Measurements from ENCODE around the gene NBEAL1. TPM values are rescaled to one million over a fixed set of nuclear protein-coding genes. Genes with fewer than 3 reads are reported as not detected.
A peak's percentile ranks its signal among the peaks of the same experiment; 100 is the strongest.

Gene NBEAL1
- total and polyA plus RNA-seq, 8 donors: 4.2 to 158 (median 70.3) TPM

DNA sequence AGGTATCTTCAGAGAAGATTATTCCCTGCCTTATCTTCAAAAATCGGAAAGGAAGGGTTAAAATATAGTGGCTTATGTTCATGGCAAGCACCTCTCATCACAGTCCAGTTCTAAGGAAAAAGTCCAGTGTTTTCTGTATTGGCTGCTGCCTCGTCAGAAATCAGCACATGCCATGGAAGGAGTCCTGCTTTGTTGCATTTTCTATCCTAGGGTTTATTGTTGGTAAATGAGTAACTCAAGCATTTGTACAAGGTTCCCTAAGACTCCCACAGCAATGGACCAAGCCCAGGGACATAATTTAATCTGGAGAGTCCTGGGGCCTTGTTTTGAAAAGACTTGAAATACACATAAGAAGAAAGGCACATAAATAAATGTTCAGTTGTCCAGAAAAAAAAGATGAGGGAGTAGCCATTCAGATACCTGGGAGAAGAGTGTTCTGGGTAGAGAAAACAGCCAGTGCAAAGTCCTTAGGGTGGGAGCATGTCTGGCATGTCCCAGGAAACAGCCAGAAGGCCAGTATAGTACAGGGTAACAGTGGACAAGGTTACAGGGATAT, 26.4 kb downstream of the NBEAL1 start:
- peak in 1 of 2 donors; percentile 36 for DNase-seq

DNA sequence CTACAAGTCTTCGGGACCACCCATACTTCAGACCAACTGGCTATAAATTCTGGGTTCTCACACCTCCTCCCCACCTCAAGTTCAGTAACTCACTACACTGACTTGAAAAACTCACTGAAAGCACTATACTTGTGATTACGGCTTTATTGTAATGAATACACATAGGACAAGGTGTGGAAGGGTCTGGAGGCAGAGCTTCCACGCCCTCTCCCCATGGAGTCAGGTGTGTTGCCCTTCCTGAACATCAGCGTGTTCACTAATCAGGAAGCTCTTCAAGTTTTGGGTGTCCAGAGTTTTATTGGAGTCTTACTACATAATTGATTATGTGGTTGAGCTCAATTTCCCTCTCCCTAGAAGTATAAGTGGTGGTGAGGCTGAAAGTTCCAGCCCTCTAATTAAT, 27.5 kb downstream of the NBEAL1 start:
- 94 to 97% (median 97%) methylated on average over 4 of the region's 4 CpGs for WGBS, 5 donors
- no peaks in the 10 kb centered on the region for H3K27me3 ChIP-seq

More for the DNA sequence above, 26.4 kb downstream of the NBEAL1 start:
- Histone ChIP-seq H3K27ac (no peak overlapping the region), H3K4me1 (peaks cover 16 to 35% (median 28%) of the 10 kb centered on the region in 4 donors), H3K4me3 (no peak overlapping the region), H3K9me3 (no peaks in the 10 kb centered on the region), H3K36me3 (peaks cover 0 to 28% (median 21%) of the 10 kb centered on the region in 4 donors), H3K27me3 (no peaks in the 10 kb centered on the region)
- 50 to 62% (median 52%) methylated on average over 2 of the region's 2 CpGs for WGBS, 5 donors
- intact Hi-C loops (cut with DNase I; ENCODE audit: low total_unique reads): no loop called here
- no peak for TF ChIP-seq POLR2AphosphoS5 (IDR thresholded peaks at IDR 0.05)
- TF ChIP-seq, protein P1, sequence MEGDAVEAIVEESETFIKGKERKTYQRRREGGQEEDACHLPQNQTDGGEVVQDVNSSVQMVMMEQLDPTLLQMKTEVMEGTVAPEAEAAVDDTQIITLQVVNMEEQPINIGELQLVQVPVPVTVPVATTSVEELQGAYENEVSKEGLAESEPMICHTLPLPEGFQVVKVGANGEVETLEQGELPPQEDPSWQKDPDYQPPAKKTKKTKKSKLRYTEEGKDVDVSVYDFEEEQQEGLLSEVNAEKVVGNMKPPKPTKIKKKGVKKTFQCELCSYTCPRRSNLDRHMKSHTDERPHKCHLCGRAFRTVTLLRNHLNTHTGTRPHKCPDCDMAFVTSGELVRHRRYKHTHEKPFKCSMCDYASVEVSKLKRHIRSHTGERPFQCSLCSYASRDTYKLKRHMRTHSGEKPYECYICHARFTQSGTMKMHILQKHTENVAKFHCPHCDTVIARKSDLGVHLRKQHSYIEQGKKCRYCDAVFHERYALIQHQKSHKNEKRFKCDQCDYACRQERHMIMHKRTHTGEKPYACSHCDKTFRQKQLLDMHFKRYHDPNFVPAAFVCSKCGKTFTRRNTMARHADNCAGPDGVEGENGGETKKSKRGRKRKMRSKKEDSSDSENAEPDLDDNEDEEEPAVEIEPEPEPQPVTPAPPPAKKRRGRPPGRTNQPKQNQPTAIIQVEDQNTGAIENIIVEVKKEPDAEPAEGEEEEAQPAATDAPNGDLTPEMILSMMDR (IDR thresholded peaks at IDR 0.05): no peak
- TF ChIP-seq EP300 (IDR thresholded peaks at IDR 0.05): no peak
- TF ChIP-seq POLR2A (IDR thresholded peaks at IDR 0.05): no peak

DNA sequence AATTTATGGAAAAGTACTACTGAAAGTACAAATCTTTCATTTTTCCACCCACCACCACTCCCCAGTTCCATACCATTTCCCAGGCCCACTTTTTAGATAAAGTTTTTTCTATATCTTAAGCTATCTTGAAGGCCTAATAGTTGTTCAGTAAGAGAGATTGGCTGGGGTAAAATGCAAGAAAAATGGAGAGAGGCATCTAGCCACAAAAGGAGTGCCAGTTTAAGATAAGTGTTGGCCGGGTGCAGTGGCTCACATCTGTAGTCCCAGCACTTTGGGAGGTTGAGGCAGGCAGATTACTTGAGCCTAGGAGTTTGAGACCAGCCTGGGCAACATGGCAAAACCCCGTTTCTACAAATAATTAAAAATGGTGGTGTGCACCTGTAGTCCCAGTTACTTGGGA, 28.6 kb downstream of the NBEAL1 start:
- no peaks in the 10 kb centered on the region for H3K27me3 ChIP-seq
- H3K36me3 ChIP-seq: peaks cover 0 to 47% (median 36%) of the 10 kb centered on the region in 4 donors
- H3K27ac ChIP-seq: no peak overlapping the region
- intact Hi-C loops (cut with DNase I; ENCODE audit: low total_unique reads): no loop called here
- no peak for DNase-seq
- no peak overlapping the region for H3K4me3 ChIP-seq
- TF ChIP-seq POLR2A (IDR thresholded peaks at IDR 0.05) (no peak), POLR2AphosphoS5 (IDR thresholded peaks at IDR 0.05) (no peak), EP300 (IDR thresholded peaks at IDR 0.05) (no peak)
- TF ChIP-seq, protein P1 (IDR thresholded peaks at IDR 0.05): no peak
- H3K4me1 ChIP-seq: peaks cover 0 to 16% (median 8%) of the 10 kb centered on the region in 4 donors
- H3K9me3 ChIP-seq: no peaks in the 10 kb centered on the region
- WGBS, 5 donors: 89 to 100% (median 91%) methylated on average over 2 of the region's 2 CpGs

More for the DNA sequence above, 27.5 kb downstream of the NBEAL1 start:
- DNase-seq: no peak
- Histone ChIP-seq H3K9me3 (no peaks in the 10 kb centered on the region), H3K36me3 (peaks cover 0 to 39% (median 31%) of the 10 kb centered on the region in 4 donors), H3K27ac (no peak overlapping the region), H3K4me3 (no peak overlapping the region), H3K4me1 (peaks cover 5 to 24% (median 16%) of the 10 kb centered on the region in 4 donors)
- TF ChIP-seq, protein P1 (IDR thresholded peaks at IDR 0.05): no peak
- intact Hi-C loops (cut with DNase I; ENCODE audit: low total_unique reads): no loop called here

GRCh38 chr2:203045867-203046266, 31.2 kb downstream of the NBEAL1 start:
- Histone ChIP-seq H3K27me3 (no peaks in the 10 kb centered on the region), H3K4me1 (peaks cover 0 to 5% (median 0%) of the 10 kb centered on the region in 4 donors), H3K27ac (no peak overlapping the region), H3K36me3 (peaks cover 0 to 66% (median 60%) of the 10 kb centered on the region in 4 donors), H3K4me3 (no peak overlapping the region), H3K9me3 (no peaks in the 10 kb centered on the region)
- intact Hi-C loops (cut with DNase I; ENCODE audit: low total_unique reads): no loop called here
- 92 to 100% (median 100%) methylated on average over 1 of the region's 1 CpG for WGBS, 5 donors
- TF ChIP-seq, protein P1 (IDR thresholded peaks at IDR 0.05): no peak
- TF ChIP-seq POLR2AphosphoS5 (IDR thresholded peaks at IDR 0.05): no peak
- TF ChIP-seq EP300 (IDR thresholded peaks at IDR 0.05): no peak
- TF ChIP-seq POLR2A (IDR thresholded peaks at IDR 0.05): no peak
- DNase-seq: no peak
